Ascending aorta (tissue), 2 donors: ENCODE results near the gene ASB18. TPM values are rescaled to one million over a fixed set of nuclear protein-coding genes. Genes with fewer than 3 reads are reported as not detected.
A peak's percentile ranks its signal among the peaks of the same experiment; 100 is the strongest.

Experiments
- DNase-seq, 2 donors: peaks; one replicate each; pipeline ENCODE4 v3.0.0-alpha.2; 2019; ENCODE audit warnings: low spot score in 2 of 2
- H3K27ac ChIP-seq, 2 donors: fragments of 200-600 bp; sonication (generic); one replicate each; pipeline ENCODE4 v1.5.1; 2016 to 2017; ENCODE audit warnings: mild to moderate bottlenecking in 1 of 2
- H3K27me3 ChIP-seq: fragments of 200-600 bp; sonication (generic); one replicate; pipeline ENCODE4 v1.5.1; 2017
- H3K36me3 ChIP-seq, 2 donors: fragments of 200-600 bp; sonication (generic); one replicate each; pipeline ENCODE4 v1.5.1; 2016
- H3K4me1 ChIP-seq, 2 donors: fragments of 200-600 bp; sonication (generic); one replicate each; pipeline ENCODE4 v1.5.1; 2016 to 2017; ENCODE audit warnings: mild to moderate bottlenecking in 1 of 2
- H3K4me3 ChIP-seq, 2 donors: fragments of 200-600 bp; sonication (generic); one replicate each; pipeline ENCODE4 v1.5.1; 2016 to 2017; ENCODE audit warnings: mild to moderate bottlenecking in 1 of 2
- H3K9me3 ChIP-seq, 2 donors: fragments of 200-600 bp; sonication (generic); one replicate each; pipeline ENCODE4 v1.5.1; 2016
- CTCF ChIP-seq, 3 experiments: fragments of 200-600 bp in 2 of 3; fragments of 450-650 bp in 1 of 3; sonication (generic) in 2 of 3; IDR thresholded peaks; one replicate each; pipeline ENCODE4 v1.5.1; 2016 to 2019; ENCODE audit warnings: antibody characterized with exemption in 3 of 3, mild to moderate bottlenecking in 1 of 3, moderate library complexity in 1 of 3
- intact Hi-C: fragments of 100-400 bp; cut with DNase I; formaldehyde crosslinking; loops from one replicate; pipeline ENCODE4 v1.15.1; 2023
- total RNA-seq: library from RNA; depleted of rRNA; stranded (reverse); fragments of >200 nt; gene quantifications from one replicate; pipeline ENCODE4 v1.1.0, GENCODE V29; 2016

Gene ASB18
- total RNA-seq, 1 donor from 2014 or later: not detected

- Histone ChIP-seq H3K4me3 (no peak overlapping the region), H3K27me3 (no peaks in the 10 kb centered on the region), H3K4me1 (no peaks in the 10 kb centered on the region), H3K9me3 (no peaks in the 10 kb centered on the region), H3K36me3 (no peaks in the 10 kb centered on the region), H3K27ac (no peak overlapping the region)
- intact Hi-C loops: no loop called here
- no peak for DNase-seq
- no peak for TF ChIP-seq CTCF (IDR thresholded peaks at IDR 0.05)
Observed at GRCh38 chr2:236262238-236262637, 2.0 kb downstream of the ASB18 start.

- no peaks in the 10 kb centered on the region for H3K4me1 ChIP-seq
- H3K36me3 ChIP-seq: no peaks in the 10 kb centered on the region
- TF ChIP-seq CTCF (IDR thresholded peaks at IDR 0.05): no peak
- no peak for DNase-seq
- H3K4me3 ChIP-seq: no peak overlapping the region
- intact Hi-C loops: no loop called here
- H3K27ac ChIP-seq: no peak overlapping the region
- H3K9me3 ChIP-seq: no peaks in the 10 kb centered on the region
- H3K27me3 ChIP-seq: no peaks in the 10 kb centered on the region
Observed at GRCh38 chr2:236261452-236261851, 2.8 kb downstream of the ASB18 start.

- no peaks in the 10 kb centered on the region for H3K4me1 ChIP-seq
- H3K9me3 ChIP-seq: no peaks in the 10 kb centered on the region
- H3K4me3 ChIP-seq: no peak overlapping the region
- intact Hi-C loops: no loop called here
- no peak for TF ChIP-seq CTCF (IDR thresholded peaks at IDR 0.05)
- no peaks in the 10 kb centered on the region for H3K36me3 ChIP-seq
- no peak overlapping the region for H3K27ac ChIP-seq
- H3K27me3 ChIP-seq: no peaks in the 10 kb centered on the region
- peak in 1 of 2 donors; percentile 16 for DNase-seq
Observed at GRCh38 chr2:236259371-236259770, 4.8 kb downstream of the ASB18 start.

- Histone ChIP-seq H3K27ac (no peak overlapping the region), H3K4me1 (no peaks in the 10 kb centered on the region), H3K9me3 (no peaks in the 10 kb centered on the region), H3K36me3 (no peaks in the 10 kb centered on the region), H3K4me3 (no peak overlapping the region), H3K27me3 (no peaks in the 10 kb centered on the region)
- DNase-seq: no peak
- intact Hi-C loops: no loop called here
- TF ChIP-seq CTCF (IDR thresholded peaks at IDR 0.05): no peak
Observed at GRCh38 chr2:236257575-236257974, 6.6 kb downstream of the ASB18 start.

- Histone ChIP-seq H3K4me3 (no peak overlapping the region), H3K27ac (no peak overlapping the region), H3K9me3 (no peaks in the 10 kb centered on the region), H3K27me3 (no peaks in the 10 kb centered on the region), H3K36me3 (no peaks in the 10 kb centered on the region), H3K4me1 (no peaks in the 10 kb centered on the region)
- intact Hi-C loops: no loop called here
- no peak for DNase-seq
- TF ChIP-seq CTCF (IDR thresholded peaks at IDR 0.05): no peak
Observed at GRCh38 chr2:236257136-236257535, 7.1 kb downstream of the ASB18 start.

GRCh38 chr2:236256366-236256985 lies 7.7 kb downstream of the ASB18 start:
- Histone ChIP-seq H3K27me3 (no peaks in the 10 kb centered on the region), H3K36me3 (no peaks in the 10 kb centered on the region), H3K9me3 (no peaks in the 10 kb centered on the region), H3K4me1 (no peaks in the 10 kb centered on the region), H3K27ac (no peak overlapping the region), H3K4me3 (no peak overlapping the region)
- no peak for TF ChIP-seq CTCF (IDR thresholded peaks at IDR 0.05)
- intact Hi-C loops: no loop called here
- DNase-seq: no peak
